Measurements from ENCODE around the gene TRIM9. TPM values are rescaled to one million over a fixed set of nuclear protein-coding genes. Genes with fewer than 3 reads are reported as not detected.

TRIM9 gene
- total RNA-seq, 1 donor from 2014 or later = 2.3 TPM

DNA sequence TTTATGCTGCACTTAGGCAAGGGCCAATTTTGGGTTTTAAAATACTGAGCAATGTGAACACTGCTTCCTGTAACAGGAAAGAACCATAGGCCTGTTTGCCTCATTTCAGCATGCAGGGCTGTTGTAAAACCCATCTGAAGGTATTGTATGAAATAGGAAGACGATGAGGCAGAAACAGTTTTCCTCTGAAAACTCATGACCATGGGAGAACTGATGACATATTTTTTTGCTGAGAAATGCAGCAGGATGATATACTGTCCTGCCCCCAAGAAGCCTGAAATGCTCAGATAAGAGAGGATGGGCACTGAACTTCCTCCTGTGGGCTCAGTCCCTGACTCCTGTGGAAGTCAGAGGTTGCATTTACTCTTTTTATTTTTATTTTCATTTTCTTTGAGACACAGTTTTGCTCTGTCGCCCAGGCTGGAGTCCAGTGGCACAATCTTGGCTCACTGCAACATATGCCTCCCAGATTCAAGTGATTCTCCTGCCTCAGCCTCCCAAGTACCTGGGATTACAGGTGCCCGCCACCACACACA lies 168.0 kb downstream of the TRIM9 start:
- Mint-ChIP-seq H3K4me1 (ENCODE audit: unreplicated experiment) (peaks cover 15% of the 10 kb centered on the region), H3K4me3 (ENCODE audit: unreplicated experiment) (no peak overlapping the region), H3K36me3 (ENCODE audit: low read depth, unreplicated experiment) (peaks cover 3% of the 10 kb centered on the region), H3K27ac (ENCODE audit: unreplicated experiment) (no peak overlapping the region), H3K27me3 (ENCODE audit: unreplicated experiment) (peaks cover 4% of the 10 kb centered on the region), H3K9me3 (ENCODE audit: unreplicated experiment) (no peaks in the 10 kb centered on the region)
- no peak for DNase-seq (ENCODE audit: low spot score)
- TF ChIP-seq, protein P1, sequence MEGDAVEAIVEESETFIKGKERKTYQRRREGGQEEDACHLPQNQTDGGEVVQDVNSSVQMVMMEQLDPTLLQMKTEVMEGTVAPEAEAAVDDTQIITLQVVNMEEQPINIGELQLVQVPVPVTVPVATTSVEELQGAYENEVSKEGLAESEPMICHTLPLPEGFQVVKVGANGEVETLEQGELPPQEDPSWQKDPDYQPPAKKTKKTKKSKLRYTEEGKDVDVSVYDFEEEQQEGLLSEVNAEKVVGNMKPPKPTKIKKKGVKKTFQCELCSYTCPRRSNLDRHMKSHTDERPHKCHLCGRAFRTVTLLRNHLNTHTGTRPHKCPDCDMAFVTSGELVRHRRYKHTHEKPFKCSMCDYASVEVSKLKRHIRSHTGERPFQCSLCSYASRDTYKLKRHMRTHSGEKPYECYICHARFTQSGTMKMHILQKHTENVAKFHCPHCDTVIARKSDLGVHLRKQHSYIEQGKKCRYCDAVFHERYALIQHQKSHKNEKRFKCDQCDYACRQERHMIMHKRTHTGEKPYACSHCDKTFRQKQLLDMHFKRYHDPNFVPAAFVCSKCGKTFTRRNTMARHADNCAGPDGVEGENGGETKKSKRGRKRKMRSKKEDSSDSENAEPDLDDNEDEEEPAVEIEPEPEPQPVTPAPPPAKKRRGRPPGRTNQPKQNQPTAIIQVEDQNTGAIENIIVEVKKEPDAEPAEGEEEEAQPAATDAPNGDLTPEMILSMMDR (IDR thresholded peaks at IDR 0.05; ENCODE audit: unreplicated experiment) = no peak

Other genes with a start within 250 kb of the TRIM9 start
- gene ABHD12B, start 223.1 kb downstream of the TRIM9 start, total RNA-seq (ENCODE audit: unreplicated experiment) = 2.7 TPM
- gene PYGL, start 150.6 kb downstream of the TRIM9 start, total RNA-seq (ENCODE audit: unreplicated experiment) = 21.1 TPM
- gene TMX1, start 145.1 kb upstream of the TRIM9 start, total RNA-seq (ENCODE audit: unreplicated experiment) = 17.4 TPM